CD14-positive monocyte (primary cell): ENCODE data around the gene SIM1. TPM values are rescaled to one million over a fixed set of nuclear protein-coding genes. Genes with fewer than 3 reads are reported as not detected.

ENCODE experiments used
- DNase-seq, 3 donors: peaks; one replicate each; pipeline ENCODE4 v3.0.0-alpha.2; 2011 to 2022
- H2AFZ ChIP-seq: 2 replicates; pipeline ENCODE4 v1.6.0; 2012; ENCODE audit warnings: mild to moderate bottlenecking, low read depth, low read length, inconsistent platforms; ENCODE audit not compliant: insufficient read depth, poor library complexity, severe bottlenecking
- H3K27ac ChIP-seq, 2 donors: 1 replicate in 1 of 2; 2 replicates in 1 of 2; pipeline ENCODE4 v1.5.1; 2012 to 2013; ENCODE audit warnings: low read length in 2 of 2, control low read depth in 1 of 2, inconsistent platforms in 1 of 2, low read depth in 1 of 2, mild to moderate bottlenecking in 1 of 2
- H3K27me3 ChIP-seq, 2 donors: one replicate each; pipeline versions ENCODE4 v1.6.0 to v1.6.1; 2011 to 2013; ENCODE audit warnings: low read length in 2 of 2; ENCODE audit not compliant: control insufficient read depth in 2 of 2, insufficient read depth in 2 of 2
- H3K36me3 ChIP-seq, 2 donors: replicated peaks in 1 of 2; 1 replicate in 1 of 2; 2 replicates in 1 of 2; pipeline versions ENCODE4 v1.5.1 to v1.6.1; 2012 to 2013; ENCODE audit warnings: low read length in 2 of 2, control low read depth in 1 of 2, inconsistent platforms in 1 of 2, mild to moderate bottlenecking in 1 of 2; ENCODE audit not compliant: insufficient read depth in 2 of 2, control insufficient read depth in 1 of 2
- H3K4me1 ChIP-seq, 2 donors: 1 replicate in 1 of 2; 2 replicates in 1 of 2; pipeline versions ENCODE4 v1.5.1 to v1.6.1; 2012 to 2013; ENCODE audit warnings: low read length in 2 of 2, control low read depth in 1 of 2, inconsistent platforms in 1 of 2, mild to moderate bottlenecking in 1 of 2, moderate library complexity in 1 of 2; ENCODE audit not compliant: insufficient read depth in 2 of 2, control insufficient read depth in 1 of 2
- H3K4me2 ChIP-seq: replicated peaks from 2 replicates; pipeline ENCODE3; 2012; ENCODE audit warnings: low read length, moderate library complexity, mild to moderate bottlenecking; ENCODE audit not compliant: poor library complexity, severe bottlenecking; ENCODE audit errors: extremely low read depth
- H3K4me3 ChIP-seq, 3 experiments: fragments of 200-600 bp in 1 of 3; sonication (generic) in 1 of 3; replicated peaks in 1 of 3; 1 replicate in 2 of 3; 2 replicates in 1 of 3; pipeline ENCODE4 v1.5.1; 2011 to 2013; ENCODE audit warnings: low read length in 3 of 3, mild to moderate bottlenecking in 3 of 3, control low read depth in 2 of 3, low read depth in 2 of 3, inconsistent platforms in 1 of 3, moderate library complexity in 1 of 3
- H3K79me2 ChIP-seq: 2 replicates; pipeline ENCODE4 v1.6.0; 2012; ENCODE audit warnings: mild to moderate bottlenecking, control low read depth, inconsistent platforms, low read length, moderate library complexity; ENCODE audit not compliant: insufficient read depth
- H3K9ac ChIP-seq: 2 replicates; pipeline ENCODE4 v1.6.0; 2017; ENCODE audit warnings: low read length, mild to moderate bottlenecking; ENCODE audit not compliant: insufficient read depth, poor library complexity, severe bottlenecking
- H3K9me3 ChIP-seq, 2 donors: replicated peaks in 1 of 2; 1 replicate in 1 of 2; 2 replicates in 1 of 2; pipeline versions ENCODE4 v1.5.1 to v1.6.1; 2012 to 2013; ENCODE audit warnings: low read length in 2 of 2, control low read depth in 1 of 2; ENCODE audit not compliant: control insufficient read depth in 1 of 2, insufficient read depth in 1 of 2
- H4K20me1 ChIP-seq: 2 replicates; pipeline ENCODE4 v1.6.0; 2012; ENCODE audit warnings: mild to moderate bottlenecking, low read length, control low read depth, moderate library complexity; ENCODE audit not compliant: insufficient read depth
- H3K27ac Mint-ChIP-seq, 7 donors: one replicate each; pipeline ENCODE4 v1.8.0; 2020; ENCODE audit warnings: mild to moderate bottlenecking in 7 of 7, mixed read lengths in 7 of 7, moderate library complexity in 6 of 7, inconsistent platforms in 2 of 7
- H3K27me3 Mint-ChIP-seq, 3 donors: one replicate each; pipeline ENCODE4 v1.8.0; 2021 to 2022; ENCODE audit warnings: low read depth in 3 of 3, mild to moderate bottlenecking in 3 of 3, mixed read lengths in 3 of 3, moderate library complexity in 3 of 3, inconsistent platforms in 1 of 3
- H3K36me3 Mint-ChIP-seq, 2 donors: one replicate each; pipeline ENCODE4 v1.8.0; 2020; ENCODE audit warnings: mixed read lengths in 2 of 2, inconsistent platforms in 1 of 2, mild to moderate bottlenecking in 1 of 2
- H3K4me1 Mint-ChIP-seq: one replicate; pipeline ENCODE4 v1.8.0; 2020; ENCODE audit warnings: mild to moderate bottlenecking, mixed read lengths
- H3K4me3 Mint-ChIP-seq, 2 donors: one replicate each; pipeline ENCODE4 v1.8.0; 2020; ENCODE audit warnings: mild to moderate bottlenecking in 2 of 2, mixed read lengths in 2 of 2, moderate library complexity in 1 of 2
- H3K9me3 Mint-ChIP-seq, 7 donors: one replicate each; pipeline ENCODE4 v1.8.0; 2020 to 2022; ENCODE audit warnings: mixed read lengths in 7 of 7, mild to moderate bottlenecking in 6 of 7, moderate library complexity in 6 of 7, inconsistent platforms in 2 of 7
- CTCF ChIP-seq: fragments of 200-600 bp; IDR thresholded peaks from one replicate; pipeline ENCODE4 v1.8.0; 2022; ENCODE audit warnings: antibody characterized with exemption, mild to moderate bottlenecking
- WGBS: methylation state at CpG from one replicate; pipeline ENCODE4 v1.1.5; 2013; ENCODE audit warnings: missing lambda C conversion rate; ENCODE audit not compliant: insufficient coverage; 5-methylcytosine and 5-hydroxymethylcytosine counted together
- intact Hi-C, 2 donors: fragments of 100-400 bp; cut with micrococcal nuclease; formaldehyde crosslinking; loops; one replicate each; pipeline versions ENCODE4 v1.15.0 to v1.15.1; 2023
- polyA plus RNA-seq, 3 donors: library from polyadenylated mRNA; depleted of rRNA in 1 of 3; unstranded in 2 of 3; stranded (reverse) in 1 of 3; fragments of 300-500 nt in 2 of 3; fragments of >200 nt in 1 of 3; fragmentation: Illumina TruSeq in 2 of 3; gene quantifications; 1 replicate in 2 of 3; 2 replicates in 1 of 3; pipeline ENCODE4 v1.2.3, GENCODE V29; 2012 to 2021

The SIM1 gene
- polyA plus RNA-seq, 3 donors, result not detected

GRCh38 chr6:100372326-100373091, 92.2 kb downstream of the SIM1 start:
- no peaks in the 10 kb centered on the region for H3K27me3 ChIP-seq
- H3K36me3 Mint-ChIP-seq, result no peaks in the 10 kb centered on the region
- H3K36me3 ChIP-seq, result no peaks in the 10 kb centered on the region
- no peak overlapping the region for H3K9ac ChIP-seq
- WGBS, result no CpG with 5 or more reads among the region's 11 CpGs
- no peak for DNase-seq
- H3K27me3 Mint-ChIP-seq, result peaks cover 0 to 2% (median 2%) of the 10 kb centered on the region in 3 donors
- intact Hi-C loops, result no loop called here
- H3K4me3 ChIP-seq, result no peak overlapping the region
- H3K4me3 Mint-ChIP-seq, result peak overlapping the region in 1 of 2 donors; percentile 39
- H3K4me1 Mint-ChIP-seq, result peaks cover 5% of the 10 kb centered on the region
- H3K27ac Mint-ChIP-seq, result no peak overlapping the region
- H3K27ac ChIP-seq, result no peak overlapping the region
- H3K4me2 ChIP-seq, result no peak overlapping the region
- H4K20me1 ChIP-seq, result no peaks in the 10 kb centered on the region
- no peak overlapping the region for H2AFZ ChIP-seq
- no peaks in the 10 kb centered on the region for H3K4me1 ChIP-seq
- H3K9me3 Mint-ChIP-seq, result peaks cover 0 to 3% (median 0%) of the 10 kb centered on the region in 7 donors
- H3K79me2 ChIP-seq, result no peaks in the 10 kb centered on the region
- TF ChIP-seq CTCF, result no peak
- H3K9me3 ChIP-seq, result no peaks in the 10 kb centered on the region

DNA sequence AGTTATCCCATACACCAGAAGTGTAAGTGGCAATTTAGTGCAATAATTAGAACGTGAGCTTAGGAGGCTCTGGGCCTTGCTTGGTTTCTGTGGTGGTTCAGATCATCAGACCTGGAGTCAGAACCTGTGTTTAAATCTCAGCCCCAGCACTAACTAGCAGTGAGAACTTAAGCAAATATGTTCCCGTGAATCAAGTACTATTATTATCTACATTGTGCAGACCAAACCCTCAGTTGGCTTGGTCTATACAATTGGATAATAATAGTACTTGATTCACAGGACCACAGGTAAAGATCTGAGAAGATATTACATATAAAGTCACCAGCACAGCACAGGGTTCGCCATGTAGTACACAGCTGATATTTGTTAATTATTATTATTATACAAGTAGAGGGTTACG, 93.1 kb downstream of the SIM1 start:
- no peak for TF ChIP-seq CTCF
- Histone ChIP-seq H4K20me1 (no peaks in the 10 kb centered on the region), H3K4me3 (no peak overlapping the region), H3K27ac (no peak overlapping the region), H3K4me2 (no peak overlapping the region), H3K27me3 (no peaks in the 10 kb centered on the region), H3K79me2 (no peaks in the 10 kb centered on the region), H3K9me3 (no peaks in the 10 kb centered on the region), H3K36me3 (no peaks in the 10 kb centered on the region), H3K9ac (no peak overlapping the region), H3K4me1 (no peaks in the 10 kb centered on the region), H2AFZ (no peak overlapping the region)
- Mint-ChIP-seq H3K9me3 (peaks cover 0 to 3% (median 0%) of the 10 kb centered on the region in 7 donors), H3K27ac (no peak overlapping the region), H3K36me3 (no peaks in the 10 kb centered on the region), H3K4me1 (peaks cover 5% of the 10 kb centered on the region), H3K27me3 (peaks cover 0 to 2% (median 2%) of the 10 kb centered on the region in 3 donors), H3K4me3 (no peak overlapping the region)
- intact Hi-C loops, result no loop called here
- no CpG with 5 or more reads among the region's 4 CpGs for WGBS
- DNase-seq, result no peak
